Liver (tissue), 9 donors: ENCODE data around the gene ACSS1. TPM values are rescaled to one million over a fixed set of nuclear protein-coding genes. Genes with fewer than 3 reads are reported as not detected.

ENCODE experiments used
- DNase-seq: peaks from one replicate; pipeline ENCODE4 v3.0.0-alpha.2; 2017; ENCODE audit warnings: low spot score
- H3K27ac ChIP-seq, 2 donors: one replicate each; pipeline ENCODE4 v1.7.0; 2013; ENCODE audit warnings: inconsistent platforms in 2 of 2, low read length in 2 of 2, control low read depth in 1 of 2, low read depth in 1 of 2, mild to moderate bottlenecking in 1 of 2
- H3K27me3 ChIP-seq, 4 donors: one replicate each; pipeline versions ENCODE4 v1.6.1 to v1.7.0; 2013; ENCODE audit warnings: low read length in 3 of 4, inconsistent platforms in 1 of 4, mild to moderate bottlenecking in 1 of 4, moderate library complexity in 1 of 4; ENCODE audit not compliant: control insufficient read depth in 4 of 4, insufficient read depth in 4 of 4
- H3K36me3 ChIP-seq, 4 donors: one replicate each; pipeline versions ENCODE4 v1.6.1 to v1.7.0; 2013; ENCODE audit warnings: low read length in 3 of 4, mild to moderate bottlenecking in 3 of 4, low read depth in 1 of 4, moderate library complexity in 1 of 4; ENCODE audit not compliant: control insufficient read depth in 4 of 4, insufficient read depth in 3 of 4
- H3K4me1 ChIP-seq, 4 donors: one replicate each; pipeline versions ENCODE4 v1.6.1 to v1.7.0; 2013; ENCODE audit warnings: low read length in 3 of 4, mild to moderate bottlenecking in 3 of 4, moderate library complexity in 1 of 4; ENCODE audit not compliant: control insufficient read depth in 4 of 4, insufficient read depth in 4 of 4
- H3K4me3 ChIP-seq, 3 donors: one replicate each; pipeline versions ENCODE4 v1.6.1 to v1.7.0; 2013; ENCODE audit warnings: low read length in 3 of 3, control low read depth in 1 of 3, low read depth in 1 of 3, mild to moderate bottlenecking in 1 of 3
- H3K9ac ChIP-seq, 2 donors: one replicate each; pipeline ENCODE4 v1.7.0; 2013; ENCODE audit warnings: low read length in 2 of 2, mild to moderate bottlenecking in 2 of 2, moderate library complexity in 2 of 2, control low read depth in 1 of 2, low read depth in 1 of 2
- H3K9me3 ChIP-seq, 4 donors: one replicate each; pipeline versions ENCODE4 v1.6.1 to v1.7.0; 2013; ENCODE audit warnings: low read length in 3 of 4; ENCODE audit not compliant: control insufficient read depth in 4 of 4
- ATF3 ChIP-seq: IDR thresholded peaks from 2 replicates; pipeline ENCODE4 v1.6.1; 2016; ENCODE audit warnings: antibody characterized with exemption
- CTCF ChIP-seq: fragments of 150-350 bp; IDR thresholded peaks from 2 replicates; pipeline ENCODE4 v1.5.1; 2017; ENCODE audit warnings: improper control_type of control experiment, low read depth, low read length; ENCODE audit not compliant: missing input control
- EGR1 ChIP-seq, 2 donors: IDR thresholded peaks; 2 replicates each; pipeline ENCODE4 v1.6.1; 2016 to 2018; ENCODE audit warnings: antibody characterized with exemption in 2 of 2, low read depth in 2 of 2
- FOXA2 ChIP-seq: IDR thresholded peaks from 2 replicates; pipeline ENCODE4 v1.6.1; 2016; ENCODE audit warnings: antibody characterized with exemption
- HNF4A ChIP-seq, 2 donors: conservative IDR thresholded peaks; 2 replicates each; pipeline ENCODE4 v1.6.1; 2016; ENCODE audit warnings: antibody characterized with exemption in 2 of 2, mild to moderate bottlenecking in 2 of 2
- NR2F2 ChIP-seq: IDR thresholded peaks from 2 replicates; pipeline ENCODE4 v1.6.1; 2016; ENCODE audit warnings: antibody characterized with exemption
- RXRA ChIP-seq, 2 donors: IDR thresholded peaks; 2 replicates each; pipeline ENCODE4 v1.6.1; 2017 to 2018; ENCODE audit warnings: antibody characterized with exemption in 2 of 2, mild to moderate bottlenecking in 1 of 2
- TAF1 ChIP-seq: conservative IDR thresholded peaks from 2 replicates; pipeline ENCODE4 v1.6.1; 2016; ENCODE audit warnings: antibody characterized with exemption, mild to moderate bottlenecking
- YY1 ChIP-seq: IDR thresholded peaks from 2 replicates; pipeline ENCODE4 v1.6.1; 2016; ENCODE audit warnings: antibody characterized with exemption, mild to moderate bottlenecking
- WGBS: extraction: QIAGEN DNeasy Blood & Tissue Kit; methylation state at CpG from one replicate; pipeline ENCODE4 v1.1.7; 2013; 5-methylcytosine and 5-hydroxymethylcytosine counted together
- polyA plus RNA-seq, 2 donors: library from polyadenylated mRNA; stranded (reverse) in 1 of 2; unstranded in 1 of 2; fragments of 200-250 nt in 1 of 2; fragments of >200 nt in 1 of 2; fragmentation: Nextera tagmentation in 1 of 2; extraction: Ambion mirVana in 1 of 2; gene quantifications; one replicate each; pipeline versions ENCODE4 v1.2.1 to v1.2.3, GENCODE V29; 2013 to 2015
- total RNA-seq, 2 donors: library from RNA; depleted of rRNA; stranded (reverse); fragments of >200 nt; gene quantifications; one replicate each; pipeline ENCODE4 v1.2.3, GENCODE V29; 2014
- TF ChIP-seq, protein P1 (sequence below): IDR thresholded peaks from 2 replicates; pipeline ENCODE4 v1.6.1; 2016; ENCODE audit warnings: antibody characterized with exemption
- TF ChIP-seq, protein P2 (sequence below): IDR thresholded peaks from 2 replicates; pipeline ENCODE4 v1.6.1; 2016; ENCODE audit warnings: antibody characterized with exemption, mild to moderate bottlenecking
- TF ChIP-seq, protein P3 (sequence below): IDR thresholded peaks from 2 replicates; pipeline ENCODE4 v1.6.1; 2016; ENCODE audit warnings: antibody characterized with exemption
- donor health status: healthy.
- donor health status: healthy.
- donor health status: healthy.
- donor health status: healthy.
- donor health status: healthy.

The ACSS1 gene
- total and polyA plus RNA-seq, 4 donors = 5.3 to 87.5 (median 22.1) TPM

GRCh38 chr20:25097498-25097897 is 39.6 kb upstream of the ACSS1 start:
- Histone ChIP-seq H3K4me3 (no peak overlapping the region), H3K27me3 (no peaks in the 10 kb centered on the region), H3K4me1 (no peaks in the 10 kb centered on the region), H3K27ac (no peak overlapping the region), H3K9ac (no peak overlapping the region), H3K36me3 (no peaks in the 10 kb centered on the region), H3K9me3 (no peaks in the 10 kb centered on the region)
- TF ChIP-seq, protein P1, sequence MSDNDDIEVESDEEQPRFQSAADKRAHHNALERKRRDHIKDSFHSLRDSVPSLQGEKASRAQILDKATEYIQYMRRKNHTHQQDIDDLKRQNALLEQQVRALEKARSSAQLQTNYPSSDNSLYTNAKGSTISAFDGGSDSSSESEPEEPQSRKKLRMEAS = no peak
- TF ChIP-seq HNF4A (conservative IDR thresholded peaks at IDR 0.05) (no peak), ATF3 (no peak), NR2F2 (no peak), RXRA (IDR thresholded peaks at IDR 0.05) (no peak), EGR1 (IDR thresholded peaks at IDR 0.05; ENCODE audit: low read depth in 2 of 2) (no peak), FOXA2 (no peak), TAF1 (no peak), YY1 (no peak), CTCF (no peak)
- TF ChIP-seq, protein P2, sequence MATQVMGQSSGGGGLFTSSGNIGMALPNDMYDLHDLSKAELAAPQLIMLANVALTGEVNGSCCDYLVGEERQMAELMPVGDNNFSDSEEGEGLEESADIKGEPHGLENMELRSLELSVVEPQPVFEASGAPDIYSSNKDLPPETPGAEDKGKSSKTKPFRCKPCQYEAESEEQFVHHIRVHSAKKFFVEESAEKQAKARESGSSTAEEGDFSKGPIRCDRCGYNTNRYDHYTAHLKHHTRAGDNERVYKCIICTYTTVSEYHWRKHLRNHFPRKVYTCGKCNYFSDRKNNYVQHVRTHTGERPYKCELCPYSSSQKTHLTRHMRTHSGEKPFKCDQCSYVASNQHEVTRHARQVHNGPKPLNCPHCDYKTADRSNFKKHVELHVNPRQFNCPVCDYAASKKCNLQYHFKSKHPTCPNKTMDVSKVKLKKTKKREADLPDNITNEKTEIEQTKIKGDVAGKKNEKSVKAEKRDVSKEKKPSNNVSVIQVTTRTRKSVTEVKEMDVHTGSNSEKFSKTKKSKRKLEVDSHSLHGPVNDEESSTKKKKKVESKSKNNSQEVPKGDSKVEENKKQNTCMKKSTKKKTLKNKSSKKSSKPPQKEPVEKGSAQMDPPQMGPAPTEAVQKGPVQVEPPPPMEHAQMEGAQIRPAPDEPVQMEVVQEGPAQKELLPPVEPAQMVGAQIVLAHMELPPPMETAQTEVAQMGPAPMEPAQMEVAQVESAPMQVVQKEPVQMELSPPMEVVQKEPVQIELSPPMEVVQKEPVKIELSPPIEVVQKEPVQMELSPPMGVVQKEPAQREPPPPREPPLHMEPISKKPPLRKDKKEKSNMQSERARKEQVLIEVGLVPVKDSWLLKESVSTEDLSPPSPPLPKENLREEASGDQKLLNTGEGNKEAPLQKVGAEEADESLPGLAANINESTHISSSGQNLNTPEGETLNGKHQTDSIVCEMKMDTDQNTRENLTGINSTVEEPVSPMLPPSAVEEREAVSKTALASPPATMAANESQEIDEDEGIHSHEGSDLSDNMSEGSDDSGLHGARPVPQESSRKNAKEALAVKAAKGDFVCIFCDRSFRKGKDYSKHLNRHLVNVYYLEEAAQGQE = no peak
- no peak for DNase-seq
- 22% methylated on average over 2 of the region's 2 CpGs for WGBS

DNA sequence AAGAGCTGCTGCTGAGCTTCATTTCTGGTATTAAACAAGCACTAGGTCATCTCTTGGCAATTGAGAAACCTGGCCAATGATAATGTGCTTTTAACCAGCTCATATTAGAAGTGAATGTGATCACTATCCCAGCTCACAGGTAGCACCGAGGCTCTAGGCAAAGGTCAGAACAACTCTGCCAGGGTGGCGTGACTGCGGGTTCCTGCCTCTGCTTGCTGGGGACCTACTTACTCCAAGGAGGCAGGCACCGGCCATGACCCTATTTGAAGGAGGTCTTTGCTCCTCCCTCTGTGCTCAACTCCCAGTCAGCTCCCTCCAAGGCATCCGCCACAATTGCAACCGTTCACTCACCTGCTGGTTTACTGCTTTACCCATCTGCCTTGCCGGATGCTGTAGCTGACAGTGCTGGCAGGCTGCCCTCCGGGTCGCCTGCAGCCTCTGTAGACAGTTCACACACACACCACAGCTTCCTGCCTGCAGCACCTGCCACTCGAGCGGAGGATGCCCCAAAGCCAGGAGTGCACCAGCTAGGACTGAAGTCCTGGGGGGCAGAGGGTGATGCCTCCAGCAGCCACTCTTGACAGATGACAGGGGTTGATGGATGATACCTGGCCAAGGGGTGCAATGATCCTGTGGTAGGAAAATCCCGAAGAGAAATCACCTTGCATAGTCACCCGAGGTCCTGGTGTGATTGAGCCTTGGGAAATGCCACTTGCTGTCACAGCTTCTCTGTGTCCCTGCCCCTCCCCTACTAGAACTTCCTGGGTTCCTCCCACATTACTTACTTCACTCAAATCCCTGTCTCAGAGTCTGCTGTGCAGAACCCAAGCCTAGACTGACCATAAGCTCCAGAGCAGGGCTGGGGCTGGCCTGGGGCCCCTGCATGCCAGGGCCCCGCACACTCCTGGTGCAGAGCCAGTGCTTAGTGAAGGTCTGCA is 32.8 kb upstream of the ACSS1 start:
- WGBS = 57% methylated on average over 14 of the region's 14 CpGs
- TF ChIP-seq, protein P3, sequence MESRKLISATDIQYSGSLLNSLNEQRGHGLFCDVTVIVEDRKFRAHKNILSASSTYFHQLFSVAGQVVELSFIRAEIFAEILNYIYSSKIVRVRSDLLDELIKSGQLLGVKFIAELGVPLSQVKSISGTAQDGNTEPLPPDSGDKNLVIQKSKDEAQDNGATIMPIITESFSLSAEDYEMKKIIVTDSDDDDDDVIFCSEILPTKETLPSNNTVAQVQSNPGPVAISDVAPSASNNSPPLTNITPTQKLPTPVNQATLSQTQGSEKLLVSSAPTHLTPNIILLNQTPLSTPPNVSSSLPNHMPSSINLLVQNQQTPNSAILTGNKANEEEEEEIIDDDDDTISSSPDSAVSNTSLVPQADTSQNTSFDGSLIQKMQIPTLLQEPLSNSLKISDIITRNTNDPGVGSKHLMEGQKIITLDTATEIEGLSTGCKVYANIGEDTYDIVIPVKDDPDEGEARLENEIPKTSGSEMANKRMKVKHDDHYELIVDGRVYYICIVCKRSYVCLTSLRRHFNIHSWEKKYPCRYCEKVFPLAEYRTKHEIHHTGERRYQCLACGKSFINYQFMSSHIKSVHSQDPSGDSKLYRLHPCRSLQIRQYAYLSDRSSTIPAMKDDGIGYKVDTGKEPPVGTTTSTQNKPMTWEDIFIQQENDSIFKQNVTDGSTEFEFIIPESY = no peak
- TF ChIP-seq RXRA (IDR thresholded peaks at IDR 0.05) (no peak), FOXA2 (no peak), HNF4A (conservative IDR thresholded peaks at IDR 0.05) (no peak), ATF3 (no peak)
- TF ChIP-seq, protein P1 = no peak
- TF ChIP-seq, protein P2 = no peak
- DNase-seq = no peak
- Histone ChIP-seq H3K9me3 (no peaks in the 10 kb centered on the region), H3K4me3 (no peak overlapping the region), H3K36me3 (no peaks in the 10 kb centered on the region), H3K9ac (no peak overlapping the region), H3K4me1 (no peaks in the 10 kb centered on the region), H3K27ac (no peak overlapping the region), H3K27me3 (peaks cover 0 to 4% (median 0%) of the 10 kb centered on the region in 4 donors)
